HG02610 (cell line): ENCODE results near the gene MOCS2.

Experiments used
- ATAC-seq: cut with Tn5 transposase; IDR thresholded peaks from one replicate; pipeline ENCODE4 v1.9.1; 2021; ENCODE audit warnings: mild to moderate bottlenecking, moderate library complexity; ENCODE audit not compliant: unreplicated experiment

MOCS2 gene

GRCh38 chr5:53095931-53096525 is 13.5 kb downstream of the MOCS2 start:
- ATAC-seq: peak; percentile 84

GRCh38 chr5:53095217-53095616 is 14.3 kb downstream of the MOCS2 start:
- no peak for ATAC-seq

- no peak for ATAC-seq
Observed at GRCh38 chr5:53092242-53092641, 17.3 kb downstream of the MOCS2 start.

GRCh38 chr5:53091289-53091688 is 18.3 kb downstream of the MOCS2 start:
- no peak for ATAC-seq

- no peak for ATAC-seq
Observed at GRCh38 chr5:53090229-53090628, 19.3 kb downstream of the MOCS2 start.

- peak; percentile 80 for ATAC-seq
Observed at GRCh38 chr5:53089481-53089991, 20.0 kb downstream of the MOCS2 start.

GRCh38 chr5:53087621-53088121 is 21.9 kb downstream of the MOCS2 start:
- no peak for ATAC-seq

GRCh38 chr5:53087171-53087570 is 22.4 kb downstream of the MOCS2 start:
- no peak for ATAC-seq

- no peak for ATAC-seq
Observed at GRCh38 chr5:53084546-53085255, 24.9 kb downstream of the MOCS2 start.

- no peak for ATAC-seq
Observed at GRCh38 chr5:53083927-53084326, 25.6 kb downstream of the MOCS2 start.

- ATAC-seq: no peak
Observed at GRCh38 chr5:53080271-53080670, 29.3 kb downstream of the MOCS2 start.

GRCh38 chr5:53076014-53076583 is 33.5 kb downstream of the MOCS2 start:
- no peak for ATAC-seq

- ATAC-seq: no peak
Observed at GRCh38 chr5:53073348-53073747, 36.2 kb downstream of the MOCS2 start.

- ATAC-seq: no peak
Observed at GRCh38 chr5:53071738-53072137, 37.8 kb downstream of the MOCS2 start.

- ATAC-seq: no peak
Observed at GRCh38 chr5:53071298-53071697, 38.3 kb downstream of the MOCS2 start.

- no peak for ATAC-seq
Observed at GRCh38 chr5:53069626-53070025, 39.9 kb downstream of the MOCS2 start.

- ATAC-seq: no peak
Observed at GRCh38 chr5:53068291-53068836, 41.2 kb downstream of the MOCS2 start.

GRCh38 chr5:53067641-53068040 is 41.9 kb downstream of the MOCS2 start:
- ATAC-seq: no peak

- ATAC-seq: no peak
Observed at GRCh38 chr5:53066088-53066487, 43.5 kb downstream of the MOCS2 start.

GRCh38 chr5:53063791-53064190 is 45.8 kb downstream of the MOCS2 start:
- no peak for ATAC-seq

- no peak for ATAC-seq
Observed at GRCh38 chr5:53063176-53063575, 46.4 kb downstream of the MOCS2 start.

GRCh38 chr5:53059281-53059680 is 50.3 kb downstream of the MOCS2 start:
- no peak for ATAC-seq
